NCI-H69 (cell line): ENCODE data around the gene WDR90.

Experiments
- DNase-seq: peaks from one replicate; lab custom pipeline; 2025; lab: John Stamatoyannopoulos, UW

WDR90 gene

DNA sequence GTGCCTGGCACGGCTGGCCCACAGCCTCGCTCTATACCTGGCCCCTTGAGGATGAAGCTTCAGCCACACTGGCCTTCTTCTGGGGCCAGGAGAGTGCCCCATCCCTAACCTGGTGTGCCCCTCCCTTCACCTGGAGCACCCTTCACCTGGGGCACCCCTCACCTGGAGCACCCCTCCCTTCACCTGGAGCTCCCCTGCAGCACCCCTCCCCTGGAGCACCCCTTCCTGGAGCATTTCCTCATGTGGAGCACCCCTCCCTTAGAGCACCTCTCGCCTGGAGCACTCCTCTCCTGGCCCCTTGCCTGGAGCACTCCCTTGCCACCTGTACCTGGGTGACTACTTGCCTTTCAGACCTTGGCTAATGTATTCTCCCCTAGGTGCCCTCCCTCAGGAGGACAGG, 58.9 kb downstream of the WDR90 start:
- peak; percentile 40 for DNase-seq

DNA sequence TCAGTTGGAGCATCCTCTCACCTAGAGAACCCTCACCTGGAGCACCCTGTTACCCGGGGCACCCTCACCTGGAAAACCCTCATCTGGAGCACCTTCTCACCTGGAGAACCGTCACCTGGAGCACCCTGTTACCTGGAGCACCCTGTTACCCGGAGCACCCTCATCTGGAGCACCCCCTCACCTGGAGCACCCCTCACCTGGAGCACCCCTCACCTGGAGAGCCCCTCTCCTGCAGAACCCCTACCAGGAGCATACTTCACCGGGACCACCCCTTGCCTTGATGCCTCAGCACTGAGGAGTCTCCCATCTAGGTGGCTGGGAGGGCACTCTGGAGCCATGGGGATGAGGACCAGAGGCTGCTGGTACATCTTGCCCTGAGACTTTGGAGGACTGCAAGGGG, 59.8 kb downstream of the WDR90 start:
- DNase-seq, result no peak

DNA sequence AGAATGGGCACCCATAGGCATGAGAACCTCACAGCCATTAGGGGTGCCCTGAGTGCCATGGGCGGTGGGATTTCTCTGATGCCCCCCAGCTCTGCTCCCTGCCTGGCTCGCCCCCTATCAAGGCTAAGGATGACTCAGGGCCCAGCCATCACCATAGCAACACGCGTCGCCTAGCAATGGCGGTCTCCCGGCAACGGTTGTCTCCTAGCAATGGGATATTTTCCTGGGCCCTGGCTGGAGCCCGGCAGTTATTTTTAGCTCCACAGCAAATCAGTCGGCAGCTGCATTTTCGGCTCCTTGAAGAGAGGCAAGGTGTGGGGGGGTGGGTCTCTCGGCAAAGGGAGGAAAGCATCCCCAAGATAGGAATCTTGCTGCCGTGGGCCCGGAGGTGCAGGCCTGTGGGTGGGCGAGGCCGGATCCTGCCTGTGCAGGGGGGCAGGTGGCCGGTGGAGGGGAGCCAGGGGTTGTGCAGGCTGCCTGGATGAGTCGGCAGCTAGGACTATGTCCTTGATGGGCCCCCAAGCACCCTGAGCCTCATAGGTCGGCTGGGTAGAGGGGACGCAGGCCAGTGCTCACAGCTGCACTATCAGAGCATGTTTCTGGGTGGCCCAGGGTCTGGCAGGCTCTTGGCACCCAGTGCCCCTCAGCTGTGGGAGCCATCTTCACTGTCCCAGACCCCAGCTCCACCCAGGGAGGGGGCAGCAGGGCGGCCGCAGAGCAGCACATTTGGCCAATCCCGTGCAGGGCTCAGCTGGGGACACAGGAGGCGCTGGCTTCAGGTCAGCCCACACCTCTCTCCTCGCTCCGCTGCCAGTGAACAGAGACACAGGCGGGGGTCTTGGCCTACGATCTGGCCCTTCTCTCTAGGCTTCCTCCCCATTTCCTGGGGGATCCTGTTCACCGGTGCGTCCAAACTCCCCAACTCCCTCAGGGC, 60.7 kb downstream of the WDR90 start:
- peak; percentile 98 for DNase-seq

DNA sequence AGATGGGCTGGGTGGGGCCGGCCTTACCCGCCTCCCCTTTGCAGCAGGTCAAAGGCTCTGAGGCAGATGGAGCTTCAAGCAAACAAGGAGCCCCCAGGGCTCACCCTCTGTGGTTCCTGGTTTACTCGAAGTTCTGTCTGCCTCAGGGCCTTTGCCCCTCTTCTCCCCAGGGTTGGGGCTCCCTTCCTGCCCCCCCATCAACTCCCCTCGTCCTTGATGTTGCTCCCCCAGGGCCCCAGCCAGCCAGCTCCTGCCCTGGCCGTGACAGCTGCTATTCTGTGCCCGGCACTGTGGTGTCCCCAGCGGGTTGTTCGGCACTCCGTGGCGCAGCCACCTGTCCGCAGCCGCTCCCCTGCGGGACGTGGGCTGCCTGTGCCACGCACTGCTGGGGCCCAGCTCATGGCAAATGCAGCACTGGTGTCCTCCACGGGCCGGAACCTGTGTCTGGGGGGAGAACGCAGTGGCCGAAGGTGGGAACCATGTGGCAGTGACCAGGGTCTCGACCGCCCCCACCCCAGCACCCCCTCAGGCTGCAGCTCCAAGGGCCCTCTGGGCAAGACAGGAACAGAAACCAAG, 61.4 kb downstream of the WDR90 start:
- DNase-seq, result no peak

DNA sequence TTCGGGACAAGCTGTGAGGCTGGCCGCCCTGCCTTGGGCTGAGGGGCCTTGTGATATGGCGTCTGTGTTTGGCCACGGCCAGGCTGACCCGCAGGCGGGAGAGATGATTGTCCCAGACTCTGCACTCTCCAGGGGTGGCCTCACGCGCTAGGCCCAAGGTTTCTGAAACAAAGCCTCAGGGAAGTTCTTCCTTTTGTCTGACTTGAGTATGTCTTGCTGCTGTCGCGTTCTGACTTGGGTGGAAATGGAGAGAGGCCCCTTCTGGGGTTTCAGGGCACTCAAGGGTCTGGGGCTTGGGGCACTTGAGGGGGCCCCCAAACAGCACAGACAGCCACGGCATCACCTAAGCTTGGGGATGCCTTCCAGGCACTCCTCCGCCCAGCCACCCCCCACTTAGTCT, 61.9 kb downstream of the WDR90 start:
- peak; percentile 71 for DNase-seq

DNA sequence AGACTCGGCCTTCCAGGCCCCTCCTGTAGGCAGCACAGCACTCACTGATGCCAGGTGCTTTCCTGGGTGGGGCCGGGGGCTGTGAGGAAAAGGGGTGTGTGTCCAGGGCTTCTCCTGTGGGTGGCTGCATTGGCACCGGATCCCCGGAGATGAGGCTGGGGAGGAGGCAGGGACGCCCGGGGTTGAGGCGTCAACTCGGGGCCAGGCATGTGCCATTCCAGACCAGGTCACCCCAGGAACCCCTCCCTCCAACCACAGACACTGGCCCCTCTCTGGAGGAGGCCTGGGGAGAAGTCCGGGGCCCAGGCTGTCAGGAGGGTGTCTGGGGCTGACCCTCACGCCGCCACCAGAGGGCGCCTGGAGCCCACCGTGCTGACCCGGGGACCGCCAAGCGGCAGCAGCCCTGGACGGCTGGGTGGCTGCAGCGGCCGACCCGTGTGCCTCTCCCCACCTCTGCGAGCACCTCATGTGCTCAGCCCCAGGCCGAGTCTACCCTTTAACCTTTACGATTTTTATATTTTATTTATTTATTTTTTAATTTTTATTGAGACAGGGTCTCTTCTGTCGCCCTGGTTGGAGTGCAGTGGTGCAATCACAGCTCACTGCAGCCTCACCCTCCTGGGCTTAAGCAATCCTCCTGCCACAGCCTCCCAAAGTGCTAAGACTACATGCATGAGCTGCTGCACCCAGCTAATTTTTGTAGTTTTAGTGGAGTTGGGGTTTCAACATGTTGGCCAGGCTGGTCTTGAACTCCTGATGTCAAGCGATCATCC, 62.6 kb downstream of the WDR90 start:
- peak; percentile 88 for DNase-seq

DNA sequence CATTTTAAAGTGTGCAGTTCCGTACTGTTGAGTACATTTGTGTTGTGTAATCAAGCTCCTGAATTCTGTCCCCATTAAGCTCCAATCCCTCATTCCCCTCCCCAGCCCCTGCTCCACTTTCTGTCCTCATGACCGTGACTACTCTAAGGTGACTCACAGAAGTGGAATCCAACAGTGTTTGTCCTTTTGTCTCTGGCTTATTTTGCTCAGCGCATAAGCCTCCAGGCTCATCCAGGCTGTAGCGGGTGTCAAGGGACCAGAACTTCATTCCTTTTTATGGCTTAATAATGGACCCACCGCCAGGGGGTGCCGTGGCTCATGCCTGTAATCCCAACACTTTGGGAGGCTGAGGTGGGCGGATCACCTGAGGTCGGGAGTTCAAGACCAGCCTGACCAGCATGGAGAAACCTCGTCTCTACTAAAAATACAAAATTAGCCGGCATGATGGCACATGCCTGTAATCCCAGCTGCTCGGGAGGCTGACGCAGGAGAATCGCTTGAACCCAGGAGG, 63.6 kb downstream of the WDR90 start:
- peak; percentile 85 for DNase-seq

DNA sequence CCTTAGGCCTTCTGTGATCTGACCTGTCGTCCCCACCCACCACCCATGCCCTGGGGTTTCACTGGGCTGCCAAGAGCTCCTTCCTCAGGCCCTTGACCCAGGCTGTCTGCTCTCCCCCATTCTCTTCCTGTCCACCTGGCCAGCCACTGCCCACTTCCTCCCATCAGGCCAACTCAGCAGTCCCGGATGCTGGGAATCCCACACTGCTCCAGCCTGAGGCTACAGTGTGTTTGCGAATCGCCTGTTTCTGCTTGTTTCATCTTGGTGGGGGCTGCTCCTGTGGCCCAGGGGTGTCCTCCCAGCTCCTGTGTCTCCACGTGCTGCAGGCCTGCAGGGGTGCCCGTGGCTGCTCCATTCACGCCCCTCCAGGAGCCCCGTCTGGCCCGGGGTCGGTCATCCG, 64.9 kb downstream of the WDR90 start:
- DNase-seq, result no peak

DNA sequence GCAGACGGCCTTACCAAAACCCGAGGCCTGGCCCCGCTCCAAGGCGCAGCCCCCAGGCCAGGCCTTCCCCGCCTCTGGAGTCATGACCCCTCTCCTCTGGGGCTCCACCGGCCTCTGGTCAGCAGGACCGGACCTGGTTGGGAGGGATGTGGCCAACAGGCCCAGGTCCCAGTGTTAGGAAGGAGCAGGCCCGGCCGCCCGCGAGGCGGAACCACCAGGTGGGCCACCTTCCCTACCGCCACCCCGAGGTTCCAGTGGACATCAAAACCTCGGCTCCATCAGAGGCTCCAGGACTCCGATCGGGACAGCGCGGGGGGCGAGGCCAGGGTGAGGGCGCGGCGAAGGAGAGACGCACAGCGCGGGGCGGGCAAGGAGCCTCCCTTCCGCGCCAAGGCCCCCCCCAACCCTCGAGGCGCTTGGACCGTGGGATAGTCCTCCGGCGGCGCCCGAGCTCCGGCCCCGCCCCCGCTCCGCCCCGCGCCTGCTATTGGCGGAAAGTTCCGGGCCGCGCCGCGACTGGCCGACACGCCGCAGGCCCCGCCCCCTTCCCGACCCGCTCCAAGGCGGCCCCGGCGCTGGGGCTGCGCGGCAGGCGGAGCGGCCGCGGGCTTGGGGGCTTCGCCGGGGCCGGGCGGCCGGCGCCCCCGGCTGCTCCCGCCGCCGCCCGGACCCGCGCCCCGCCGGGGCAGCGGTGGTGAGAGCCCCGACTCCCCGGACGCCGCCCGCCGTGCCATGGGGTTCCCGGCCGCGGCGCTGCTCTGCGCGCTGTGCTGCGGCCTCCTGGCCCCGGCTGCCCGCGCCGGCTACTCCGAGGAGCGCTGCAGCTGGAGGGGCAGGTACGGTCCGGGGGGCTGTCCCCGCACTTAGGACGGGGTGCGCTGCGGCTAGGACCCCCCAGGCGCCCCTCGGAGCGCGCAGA, 65.7 kb downstream of the WDR90 start, which contains the start of gene METRN:
Gene METRN, plus strand, starts transcription at position 561 of the 919 bp plus-strand sequence. Its CDS starts 172 bp downstream, at position 733.
- peak; percentile 97 for DNase-seq

DNA sequence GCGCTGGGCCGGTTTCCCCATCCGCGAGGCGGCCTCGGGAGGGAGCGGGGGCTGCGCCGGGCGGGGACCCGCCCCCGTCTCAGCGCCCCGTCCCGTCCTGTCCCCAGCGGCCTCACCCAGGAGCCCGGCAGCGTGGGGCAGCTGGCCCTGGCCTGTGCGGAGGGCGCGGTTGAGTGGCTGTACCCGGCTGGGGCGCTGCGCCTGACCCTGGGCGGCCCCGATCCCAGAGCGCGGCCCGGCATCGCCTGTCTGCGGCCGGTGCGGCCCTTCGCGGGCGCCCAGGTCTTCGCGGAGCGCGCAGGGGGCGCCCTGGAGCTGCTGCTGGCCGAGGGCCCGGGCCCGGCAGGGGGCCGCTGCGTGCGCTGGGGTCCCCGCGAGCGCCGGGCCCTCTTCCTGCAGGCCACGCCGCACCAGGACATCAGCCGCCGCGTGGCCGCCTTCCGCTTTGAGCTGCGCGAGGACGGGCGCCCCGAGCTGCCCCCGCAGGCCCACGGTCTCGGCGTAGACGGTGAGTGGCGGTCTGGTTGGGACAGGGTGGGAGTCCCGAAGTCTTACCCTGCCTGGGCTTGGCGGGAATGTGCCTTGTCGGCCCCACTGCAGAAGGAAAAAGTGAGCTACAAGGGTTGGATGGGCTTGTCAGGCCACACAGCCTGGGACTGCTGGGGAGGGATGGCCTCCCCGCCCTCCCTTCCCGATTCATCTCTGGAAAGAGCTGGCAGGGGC, 66.5 kb downstream of the WDR90 start:
- peak; percentile 83 for DNase-seq

DNA sequence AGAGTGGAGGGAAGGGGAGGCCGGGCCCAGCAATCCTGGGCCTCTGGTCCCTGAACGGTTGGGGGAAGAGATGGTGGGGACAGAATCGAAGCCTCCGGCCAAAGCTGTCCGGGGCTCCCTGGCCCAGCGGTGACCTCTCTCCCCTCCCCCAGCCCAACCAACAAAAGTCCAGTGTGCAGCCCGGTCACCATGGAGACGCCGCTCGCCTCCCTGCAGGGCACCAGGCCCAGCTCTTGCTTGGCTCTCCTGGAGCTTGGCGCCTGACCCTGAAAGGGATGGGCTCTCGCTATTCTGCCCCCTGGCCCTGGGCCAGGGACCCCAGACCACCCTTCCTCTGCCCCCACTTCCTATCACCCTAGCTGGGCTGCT, 67.0 kb downstream of the WDR90 start:
- peak; percentile 79 for DNase-seq

DNA sequence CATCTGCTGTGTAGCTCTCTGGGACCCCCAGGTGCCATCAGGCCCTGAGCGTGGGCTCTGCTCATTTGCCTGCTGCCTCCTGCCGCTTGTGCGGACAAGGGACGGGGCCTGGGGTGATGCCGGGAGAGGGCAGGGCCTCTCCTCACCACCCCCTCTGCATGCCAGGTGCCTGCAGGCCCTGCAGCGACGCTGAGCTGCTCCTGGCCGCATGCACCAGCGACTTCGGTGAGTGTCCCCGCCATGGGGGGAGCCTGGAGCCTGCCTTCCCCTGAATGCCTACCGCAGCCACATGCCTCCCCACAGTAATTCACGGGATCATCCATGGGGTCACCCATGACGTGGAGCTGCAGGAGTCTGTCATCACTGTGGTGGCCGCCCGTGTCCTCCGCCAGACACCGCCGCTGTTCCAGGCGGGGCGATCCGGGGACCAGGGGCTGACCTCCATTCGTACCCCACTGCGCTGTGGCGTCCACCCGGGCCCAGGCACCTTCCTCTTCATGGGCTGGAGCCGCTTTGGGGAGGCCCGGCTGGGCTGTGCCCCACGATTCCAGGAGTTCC, 67.7 kb downstream of the WDR90 start:
- DNase-seq, result peak; percentile 54
